Kidney epithelial cell (primary cell): ENCODE measurements around the gene HESX1. TPM values are rescaled to one million over a fixed set of nuclear protein-coding genes. Genes with fewer than 3 reads are reported as not detected.

Experiments
- DNase-seq: peaks from one replicate; pipeline ENCODE4 v3.0.0-alpha.2; 2010; ENCODE audit warnings: low read depth
- H3K27me3 ChIP-seq: 2 replicates; pipeline ENCODE4 v1.6.0; 2011; ENCODE audit warnings: low read length; ENCODE audit not compliant: control insufficient read depth, insufficient read depth
- H3K36me3 ChIP-seq: 2 replicates; pipeline ENCODE4 v1.5.1; 2011; ENCODE audit warnings: low read length; ENCODE audit not compliant: control insufficient read depth, insufficient read depth
- H3K4me3 ChIP-seq: 2 replicates; pipeline ENCODE4 v1.5.1; 2011; ENCODE audit warnings: low read depth, mild to moderate bottlenecking, control low read depth, low read length
- CTCF ChIP-seq: IDR thresholded peaks from 2 replicates; pipeline ENCODE4 v1.5.1; 2011; ENCODE audit warnings: mild to moderate bottlenecking, moderate library complexity, low read length, control low read depth, inconsistent platforms; ENCODE audit not compliant: insufficient read depth, poor library complexity, severe bottlenecking
- total RNA-seq: library from RNA; depleted of rRNA; stranded (reverse); fragments of >200 nt; gene quantifications from 2 replicates; pipeline ENCODE4 v1.2.3, GENCODE V29; 2015

Gene HESX1
- total RNA-seq, 1 donor from 2014 or later, result 2.9 TPM

- no peak for DNase-seq
- Histone ChIP-seq H3K36me3 (no peaks in the 10 kb centered on the region), H3K27me3 (no peaks in the 10 kb centered on the region), H3K4me3 (no peak overlapping the region)
- no peak for TF ChIP-seq CTCF
These were observed 49.6 kb downstream of the HESX1 start for GRCh38 chr3:57150113-57150581.

Other genes starting within 250 kb of the HESX1 start
- gene SPATA12, start 139.3 kb downstream of the HESX1 start, total RNA-seq, result 0.38 and 0.48 TPM in 2 replicates
- 25.7 and 28.7 TPM in 2 replicates for gene IL17RD, start 34.6 kb downstream of the HESX1 start, total RNA-seq
- 25.9 and 30.9 TPM in 2 replicates for gene APPL1, start 27.8 kb upstream of the HESX1 start, total RNA-seq
- not detected in 2 replicates for gene ASB14, start 92.7 kb upstream of the HESX1 start, total RNA-seq